Measurements from ENCODE around the gene GOLGA8S. TPM values are rescaled to one million over a fixed set of nuclear protein-coding genes. Genes with fewer than 3 reads are reported as not detected.
"Not testable (repeated sequence)": the region's sequence is repeated elsewhere in the genome, so short reads cannot be mapped to it uniquely, and the experiment has no call there.

GOLGA8S gene, protein sequence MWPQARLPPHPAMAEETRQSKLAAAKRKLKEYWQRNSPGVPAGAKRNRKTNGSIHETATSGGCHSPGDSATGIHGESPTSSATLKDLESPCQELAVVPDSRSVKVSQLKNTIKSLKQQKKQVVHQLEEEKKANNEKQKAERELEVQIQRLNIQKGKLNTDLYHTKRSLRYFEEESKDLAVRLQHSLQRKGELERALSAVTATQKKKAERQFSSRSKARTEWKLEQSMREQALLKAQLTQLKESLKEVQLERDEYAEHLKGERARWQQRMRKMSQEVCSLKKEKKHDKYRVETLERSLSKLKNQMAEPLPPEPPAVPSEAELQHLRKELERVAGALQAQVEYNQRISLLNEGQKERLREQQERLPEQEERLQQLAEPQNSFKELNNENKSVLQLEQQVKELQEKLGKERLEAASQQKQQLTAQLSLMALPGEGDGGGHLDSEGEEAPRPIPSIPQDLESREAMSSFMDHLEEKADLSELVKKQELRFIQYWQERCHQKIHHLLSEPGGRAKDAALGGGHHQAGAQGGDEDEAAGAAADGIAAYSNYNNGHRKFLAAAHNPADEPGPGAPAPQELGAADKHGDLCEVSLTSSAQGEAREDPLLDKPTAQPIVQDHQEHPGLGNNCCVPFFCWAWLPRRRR
- under 1 TPM; 0.13 to 0.16 TPM for total RNA-seq

DNA sequence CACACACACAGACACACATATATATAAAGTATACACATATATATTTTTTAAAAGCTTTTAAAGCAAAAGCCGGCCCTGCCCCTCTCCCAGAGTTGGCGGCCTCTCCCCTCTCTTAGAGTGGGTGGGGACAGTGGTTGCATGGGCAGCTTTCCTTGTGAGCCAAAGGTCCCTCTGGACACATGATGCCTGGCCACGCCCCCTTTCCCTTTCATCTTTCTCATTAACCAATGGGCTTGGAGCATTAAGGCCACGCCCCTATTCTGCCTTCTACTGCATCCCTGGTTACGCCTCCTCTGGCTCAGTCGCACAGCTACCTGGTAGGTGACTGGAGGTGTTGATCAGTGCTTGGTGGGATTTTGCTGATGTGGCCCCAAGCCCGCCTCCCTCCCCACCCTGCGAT, at the start of gene GOLGA8S:
Gene GOLGA8S, plus strand, starts transcription at position 301 of the 400 bp plus-strand sequence. Its CDS starts 62 bp downstream, at position 363.
- H3K27ac Mint-ChIP-seq; H3K36me3 Mint-ChIP-seq (ENCODE audit: low read depth); H3K4me3 Mint-ChIP-seq; H3K9me3 Mint-ChIP-seq; intact Hi-C loops (cut with micrococcal nuclease); H3K27me3 Mint-ChIP-seq; ATAC-seq; CTCF ChIA-PET; POLR2A ChIA-PET; DNase-seq; H3K4me1 Mint-ChIP-seq (ENCODE audit: low read depth): not testable (repeated sequence)

DNA sequence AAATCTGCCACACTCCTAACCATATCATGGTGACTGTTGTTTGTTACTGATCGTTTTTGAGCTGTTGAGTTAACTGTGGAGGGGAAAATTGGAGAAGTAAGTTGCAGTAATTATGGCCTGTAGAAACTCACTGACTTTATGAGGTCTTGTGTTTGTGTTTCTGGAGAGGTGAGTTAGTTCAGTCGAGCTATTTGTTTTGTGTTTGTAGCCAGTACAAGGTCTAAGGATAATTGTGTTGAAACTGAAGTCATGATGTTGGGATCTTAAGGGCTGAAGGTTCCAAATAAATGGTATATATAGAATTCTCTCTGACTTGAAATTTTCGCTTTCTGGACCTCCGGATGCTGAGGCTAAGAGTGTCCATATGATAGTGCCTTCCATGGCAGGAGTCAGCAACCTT, 49.7 kb upstream of the GOLGA8S start:
- POLR2A ChIA-PET; DNase-seq; H3K27ac Mint-ChIP-seq; H3K27me3 Mint-ChIP-seq; CTCF ChIA-PET; ATAC-seq; intact Hi-C loops (cut with micrococcal nuclease); H3K9me3 Mint-ChIP-seq: not testable (repeated sequence)
- H3K36me3 Mint-ChIP-seq (ENCODE audit: low read depth), result peaks cover 24% of the 10 kb centered on the region
- peaks cover 23% of the 10 kb centered on the region for H3K4me1 Mint-ChIP-seq (ENCODE audit: low read depth)
- peak overlapping the region; percentile 83 for H3K4me3 Mint-ChIP-seq

DNA sequence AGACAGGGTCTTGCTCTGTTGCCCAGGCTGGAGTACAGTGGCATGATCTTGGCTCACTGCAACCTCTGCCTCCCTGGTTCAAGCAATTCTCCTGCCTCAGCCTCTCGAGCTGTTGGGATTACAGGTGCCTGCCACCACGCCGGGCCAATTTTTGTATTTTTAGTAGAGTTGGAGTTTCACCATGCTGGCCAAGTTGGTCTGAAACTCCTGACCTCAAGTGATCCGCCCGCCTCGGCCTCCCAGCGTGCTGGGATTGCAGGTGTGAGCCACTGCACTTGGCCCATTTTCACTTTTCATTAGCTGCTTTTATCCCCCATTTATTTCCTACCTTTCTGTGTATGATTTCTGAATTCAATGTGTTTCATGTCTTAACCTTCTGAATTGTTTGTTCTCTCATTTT, 48.6 kb upstream of the GOLGA8S start:
- H3K9me3 Mint-ChIP-seq, H3K27ac Mint-ChIP-seq, CTCF ChIA-PET: not testable (repeated sequence)

DNA sequence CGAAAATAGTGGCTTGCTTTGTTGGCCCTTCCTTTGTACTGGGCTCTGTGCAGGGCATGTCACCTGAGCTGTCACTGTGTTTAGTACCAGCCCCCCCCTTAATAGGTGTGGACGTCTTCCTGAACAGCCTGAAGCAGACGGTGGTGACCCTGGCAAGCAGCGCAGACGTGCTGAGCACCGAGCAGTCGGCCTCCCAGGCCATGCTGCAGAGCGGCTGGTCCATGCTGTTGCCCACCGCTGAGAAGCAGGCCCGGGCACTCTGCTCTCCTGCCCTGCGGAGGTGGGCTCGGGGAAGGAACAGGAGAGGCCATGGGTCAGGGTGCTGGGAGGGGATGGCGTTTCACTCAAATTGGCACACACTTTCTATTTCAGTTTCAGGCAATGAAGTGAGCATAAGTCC, 43.3 kb upstream of the GOLGA8S start:
- ATAC-seq; CTCF ChIA-PET; intact Hi-C loops (cut with micrococcal nuclease); H3K27ac Mint-ChIP-seq; H3K9me3 Mint-ChIP-seq; H3K27me3 Mint-ChIP-seq; POLR2A ChIA-PET; H3K4me3 Mint-ChIP-seq; H3K4me1 Mint-ChIP-seq (ENCODE audit: low read depth); DNase-seq: not testable (repeated sequence)
- H3K36me3 Mint-ChIP-seq (ENCODE audit: low read depth), result peaks cover 29% of the 10 kb centered on the region

More for the DNA sequence above, 48.6 kb upstream of the GOLGA8S start:
- ATAC-seq; intact Hi-C loops (cut with micrococcal nuclease); POLR2A ChIA-PET; DNase-seq; H3K27me3 Mint-ChIP-seq: not testable (repeated sequence)
- peaks cover 28% of the 10 kb centered on the region for H3K36me3 Mint-ChIP-seq (ENCODE audit: low read depth)
- H3K4me3 Mint-ChIP-seq, result peak overlapping the region; percentile 18
- H3K4me1 Mint-ChIP-seq (ENCODE audit: low read depth), result peaks cover 23% of the 10 kb centered on the region

- ATAC-seq; H3K27me3 Mint-ChIP-seq; H3K27ac Mint-ChIP-seq; POLR2A ChIA-PET; DNase-seq; H3K4me3 Mint-ChIP-seq; intact Hi-C loops (cut with micrococcal nuclease); H3K36me3 Mint-ChIP-seq (ENCODE audit: low read depth); H3K4me1 Mint-ChIP-seq (ENCODE audit: low read depth); H3K9me3 Mint-ChIP-seq; CTCF ChIA-PET: not testable (repeated sequence)
These were observed 20.5 kb upstream of the GOLGA8S start, which contains the start of gene GOLGA6L26 for GRCh38 chr15:23334096-23334495. Gene GOLGA6L26, minus strand, starts transcription at chr15:23334196. Its CDS starts 61 bp downstream, at chr15:23334135.

GRCh38 chr15:23362622-23363021, 8.1 kb downstream of the GOLGA8S start:
- H3K4me1 Mint-ChIP-seq (ENCODE audit: low read depth); ATAC-seq; H3K27ac Mint-ChIP-seq; CTCF ChIA-PET; POLR2A ChIA-PET; H3K36me3 Mint-ChIP-seq (ENCODE audit: low read depth); H3K4me3 Mint-ChIP-seq; H3K27me3 Mint-ChIP-seq; H3K9me3 Mint-ChIP-seq; intact Hi-C loops (cut with micrococcal nuclease); DNase-seq: not testable (repeated sequence)

- H3K9me3 Mint-ChIP-seq; H3K36me3 Mint-ChIP-seq (ENCODE audit: low read depth); H3K27me3 Mint-ChIP-seq; intact Hi-C loops (cut with micrococcal nuclease); H3K4me1 Mint-ChIP-seq (ENCODE audit: low read depth); H3K27ac Mint-ChIP-seq; H3K4me3 Mint-ChIP-seq; POLR2A ChIA-PET; CTCF ChIA-PET; ATAC-seq; DNase-seq: not testable (repeated sequence)
These were observed 9.7 kb downstream of the GOLGA8S start for GRCh38 chr15:23364261-23364660.

DNA sequence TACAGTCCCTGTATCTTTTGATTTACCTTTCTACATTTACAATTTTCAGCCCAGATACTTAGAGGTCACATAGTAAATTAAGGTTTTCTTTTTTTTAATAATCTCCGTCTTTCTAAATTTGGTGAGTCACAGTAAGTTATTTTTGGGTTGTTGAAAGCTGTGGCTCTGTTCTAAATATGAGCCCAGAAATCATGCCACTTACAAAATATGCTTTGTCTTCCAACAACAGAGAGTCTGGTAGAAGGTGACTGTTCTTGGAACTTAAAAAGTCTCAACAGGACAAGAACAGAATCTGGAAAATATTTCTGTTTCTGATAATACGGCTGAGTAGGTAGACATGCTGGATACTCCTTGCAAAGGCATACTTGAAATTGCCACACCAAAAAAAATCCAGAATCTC, 16.0 kb downstream of the GOLGA8S start:
- no peak overlapping the region for H3K27ac Mint-ChIP-seq
- H3K27me3 Mint-ChIP-seq, result no peaks in the 10 kb centered on the region
- intact Hi-C loops (cut with micrococcal nuclease), result no loop called here
- no peaks in the 10 kb centered on the region for H3K36me3 Mint-ChIP-seq (ENCODE audit: low read depth)
- H3K9me3 Mint-ChIP-seq, result no peaks in the 10 kb centered on the region
- ATAC-seq (no peak), DNase-seq (no peak)
- TF ChIP-seq, protein P1, sequence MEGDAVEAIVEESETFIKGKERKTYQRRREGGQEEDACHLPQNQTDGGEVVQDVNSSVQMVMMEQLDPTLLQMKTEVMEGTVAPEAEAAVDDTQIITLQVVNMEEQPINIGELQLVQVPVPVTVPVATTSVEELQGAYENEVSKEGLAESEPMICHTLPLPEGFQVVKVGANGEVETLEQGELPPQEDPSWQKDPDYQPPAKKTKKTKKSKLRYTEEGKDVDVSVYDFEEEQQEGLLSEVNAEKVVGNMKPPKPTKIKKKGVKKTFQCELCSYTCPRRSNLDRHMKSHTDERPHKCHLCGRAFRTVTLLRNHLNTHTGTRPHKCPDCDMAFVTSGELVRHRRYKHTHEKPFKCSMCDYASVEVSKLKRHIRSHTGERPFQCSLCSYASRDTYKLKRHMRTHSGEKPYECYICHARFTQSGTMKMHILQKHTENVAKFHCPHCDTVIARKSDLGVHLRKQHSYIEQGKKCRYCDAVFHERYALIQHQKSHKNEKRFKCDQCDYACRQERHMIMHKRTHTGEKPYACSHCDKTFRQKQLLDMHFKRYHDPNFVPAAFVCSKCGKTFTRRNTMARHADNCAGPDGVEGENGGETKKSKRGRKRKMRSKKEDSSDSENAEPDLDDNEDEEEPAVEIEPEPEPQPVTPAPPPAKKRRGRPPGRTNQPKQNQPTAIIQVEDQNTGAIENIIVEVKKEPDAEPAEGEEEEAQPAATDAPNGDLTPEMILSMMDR (IDR thresholded peaks at IDR 0.05), result no peak
- no peak overlapping the region for H3K4me3 Mint-ChIP-seq
- ChIA-PET CTCF (no interaction called here), POLR2A (no interaction called here)
- H3K4me1 Mint-ChIP-seq (ENCODE audit: low read depth), result no peaks in the 10 kb centered on the region

DNA sequence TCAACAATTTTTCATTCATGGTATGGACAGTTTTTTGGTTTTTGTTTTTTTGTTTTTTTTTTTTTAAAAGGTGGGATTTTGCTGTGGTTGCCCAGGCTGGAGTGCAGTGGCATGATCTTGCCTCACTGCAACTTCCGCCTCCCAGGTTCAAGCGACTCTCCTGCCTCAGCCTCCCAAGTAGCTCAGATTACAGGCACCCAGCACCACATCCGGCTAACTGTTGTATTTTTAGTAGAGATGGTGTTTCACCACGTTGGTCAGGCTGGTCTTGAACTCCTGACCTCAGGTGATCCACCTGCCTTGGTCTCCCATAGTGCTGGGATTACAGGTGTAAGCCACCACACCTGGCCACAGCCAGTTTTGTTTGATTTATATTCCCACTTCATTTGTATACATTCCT, 16.6 kb downstream of the GOLGA8S start:
- POLR2A ChIA-PET; intact Hi-C loops (cut with micrococcal nuclease); H3K36me3 Mint-ChIP-seq (ENCODE audit: low read depth); H3K27ac Mint-ChIP-seq; H3K4me1 Mint-ChIP-seq (ENCODE audit: low read depth); DNase-seq; H3K27me3 Mint-ChIP-seq; CTCF ChIA-PET; H3K4me3 Mint-ChIP-seq; ATAC-seq; H3K9me3 Mint-ChIP-seq: not testable (repeated sequence)

DNA sequence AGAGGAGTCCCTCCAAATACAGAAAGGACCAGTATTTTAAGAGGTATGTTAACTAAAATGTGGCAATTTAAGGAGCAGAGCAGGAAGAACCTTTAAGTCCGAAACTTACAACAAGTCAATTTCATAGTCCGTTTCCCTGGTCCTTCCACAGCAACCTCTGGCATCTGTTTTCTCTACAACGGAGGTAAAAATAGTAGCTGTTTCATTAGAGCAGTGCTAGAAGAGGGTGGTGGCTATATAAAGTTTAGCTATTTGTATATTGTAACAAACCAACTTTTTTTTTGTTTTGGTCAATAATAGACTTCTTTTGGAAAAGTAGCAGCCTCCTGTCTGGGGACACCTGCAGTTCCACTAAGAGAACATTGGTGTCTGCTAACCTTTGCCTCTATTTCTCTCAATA, 17.3 kb downstream of the GOLGA8S start:
- intact Hi-C loops (cut with micrococcal nuclease); H3K9me3 Mint-ChIP-seq; H3K27me3 Mint-ChIP-seq; ATAC-seq; CTCF ChIA-PET; H3K36me3 Mint-ChIP-seq (ENCODE audit: low read depth); POLR2A ChIA-PET; H3K27ac Mint-ChIP-seq; H3K4me3 Mint-ChIP-seq; H3K4me1 Mint-ChIP-seq (ENCODE audit: low read depth); DNase-seq: not testable (repeated sequence)
